B cell (primary cell): Measurements from ENCODE around the gene PIK3AP1.

Source experiments
- CTCF ChIP-seq: fragments of 200-600 bp; IDR thresholded peaks from one replicate; pipeline ENCODE4 v1.8.0; 2022; ENCODE audit warnings: antibody characterized with exemption, mild to moderate bottlenecking
- EZH2 ChIP-seq: IDR thresholded peaks from 2 replicates; pipeline ENCODE4 v1.6.1; 2012; ENCODE audit warnings: borderline replicate concordance, low read depth, mild to moderate bottlenecking, moderate library complexity, low read length; ENCODE audit not compliant: insufficient read depth, poor library complexity, severe bottlenecking

- no peak for TF ChIP-seq CTCF
- TF ChIP-seq EZH2: no peak
Measured at GRCh38 chr10:96683065-96683464, 37.2 kb downstream of the PIK3AP1 start.
